ENCODE measurements around the gene TRMT61A.

The TRMT61A gene

GRCh38 chr14:103548463-103549351 is 19.7 kb downstream of the TRMT61A start:
- no peak for DNase-seq

GRCh38 chr14:103549361-103550311 is 20.6 kb downstream of the TRMT61A start:
- DNase-seq = no peak

- no peak for DNase-seq
Observed at GRCh38 chr14:103550451-103551337, 21.7 kb downstream of the TRMT61A start.

GRCh38 chr14:103551338-103551762 is 22.4 kb downstream of the TRMT61A start:
- DNase-seq = no peak

GRCh38 chr14:103552011-103552845 is 23.2 kb downstream of the TRMT61A start:
- no peak for DNase-seq

GRCh38 chr14:103552846-103553210 is 23.8 kb downstream of the TRMT61A start:
- no peak for DNase-seq

- no peak for DNase-seq
Observed at GRCh38 chr14:103555559-103556337, 26.8 kb downstream of the TRMT61A start.

- no peak for DNase-seq
Observed at GRCh38 chr14:103556946-103557758, 28.2 kb downstream of the TRMT61A start.

- DNase-seq = no peak
Observed at GRCh38 chr14:103558071-103558882, 29.3 kb downstream of the TRMT61A start.

- no peak for DNase-seq
Observed at GRCh38 chr14:103559766-103560165, 30.8 kb downstream of the TRMT61A start.

- no peak for DNase-seq
Observed at GRCh38 chr14:103560691-103561090, 31.7 kb downstream of the TRMT61A start.

GRCh38 chr14:103561381-103562178 is 32.6 kb downstream of the TRMT61A start:
- peak; percentile 30 to 35 for DNase-seq

GRCh38 chr14:103562179-103562428 is 33.1 kb downstream of the TRMT61A start:
- DNase-seq = no peak

- DNase-seq = peak; percentile 79 to 80
Observed at GRCh38 chr14:103562429-103563225, 33.6 kb downstream of the TRMT61A start, which contains the start of the genes BAG5 and COA8. BAG5 (minus strand) TSS chr14:103562657; CDS start chr14:103561164, 1,493 bp downstream. COA8 (plus strand) TSS chr14:103562960; CDS start chr14:103563002, 42 bp downstream.

GRCh38 chr14:103563226-103563620 is 34.2 kb downstream of the TRMT61A start:
- no peak for DNase-seq

- DNase-seq = no peak
Observed at GRCh38 chr14:103563844-103564505, 35.0 kb downstream of the TRMT61A start.

- DNase-seq = no peak
Observed at GRCh38 chr14:103568952-103569351, 40.0 kb downstream of the TRMT61A start.

Data from stimulated activated CD4-positive, alpha-beta T cell treated with anti-CD3 and anti-CD28 coated beads, Interleukin-2, amount 100 ng/mL, for 48 hours (primary cell).